Neural crest cell (in vitro differentiated cells): ENCODE data around the gene CDK6. TPM values are rescaled to one million over a fixed set of nuclear protein-coding genes. Genes with fewer than 3 reads are reported as not detected.

Experiments used
- DNase-seq: peaks from one replicate; pipeline ENCODE4 v3.0.0; 2021; ENCODE audit warnings: low read depth, mixed read lengths, low spot score
- H3K27ac Mint-ChIP-seq: one replicate; pipeline ENCODE4 v1.8.0; 2021; ENCODE audit warnings: mild to moderate bottlenecking, mixed read lengths; ENCODE audit not compliant: unreplicated experiment
- H3K27me3 Mint-ChIP-seq: 2 replicates; pipeline ENCODE4 v1.8.0; 2021; ENCODE audit warnings: low read depth, mild to moderate bottlenecking, mixed read lengths
- H3K36me3 Mint-ChIP-seq: 2 replicates; pipeline ENCODE4 v1.8.0; 2021; ENCODE audit warnings: low read depth, mild to moderate bottlenecking, mixed read lengths
- H3K4me1 Mint-ChIP-seq: 2 replicates; pipeline ENCODE4 v1.8.0; 2021; ENCODE audit warnings: mixed read lengths
- H3K4me3 Mint-ChIP-seq: one replicate; pipeline ENCODE4 v1.8.0; 2021; ENCODE audit warnings: mild to moderate bottlenecking, mixed read lengths
- H3K9me3 Mint-ChIP-seq: 2 replicates; pipeline ENCODE4 v1.8.0; 2021; ENCODE audit warnings: mixed read lengths
- CTCF ChIP-seq: fragments of 200-600 bp; sonication (generic); conservative IDR thresholded peaks from 2 replicates; pipeline ENCODE4 v1.5.0; 2021; ENCODE audit warnings: antibody characterized with exemption, mild to moderate bottlenecking
- total RNA-seq: library from RNA; stranded (reverse); gene quantifications from 2 replicates; pipeline ENCODE4 v1.2.1, GENCODE V29; 2021

Gene CDK6
- total RNA-seq, 1 donor from 2014 or later, result 42.9 TPM

GRCh38 chr7:92707435-92707834 is 128.9 kb downstream of the CDK6 start:
- no peak overlapping the region for H3K4me3 Mint-ChIP-seq
- H3K36me3 Mint-ChIP-seq, result peaks cover 8% of the 10 kb centered on the region
- H3K9me3 Mint-ChIP-seq, result peaks cover 3% of the 10 kb centered on the region
- DNase-seq, result no peak
- H3K27ac Mint-ChIP-seq, result peak overlapping the region; percentile 25
- H3K4me1 Mint-ChIP-seq, result peaks cover 49% of the 10 kb centered on the region
- no peak for TF ChIP-seq CTCF
- no peaks in the 10 kb centered on the region for H3K27me3 Mint-ChIP-seq

- Mint-ChIP-seq H3K36me3 (peaks cover 8% of the 10 kb centered on the region), H3K4me1 (peaks cover 49% of the 10 kb centered on the region), H3K4me3 (no peak overlapping the region), H3K27me3 (no peaks in the 10 kb centered on the region), H3K9me3 (peaks cover 3% of the 10 kb centered on the region), H3K27ac (no peak overlapping the region)
- no peak for DNase-seq
- TF ChIP-seq CTCF, result no peak
Measured at GRCh38 chr7:92706563-92706962, 129.8 kb downstream of the CDK6 start.

- Mint-ChIP-seq H3K4me1 (peaks cover 50% of the 10 kb centered on the region), H3K27ac (no peak overlapping the region), H3K4me3 (no peak overlapping the region), H3K27me3 (no peaks in the 10 kb centered on the region), H3K36me3 (peaks cover 11% of the 10 kb centered on the region), H3K9me3 (peaks cover 3% of the 10 kb centered on the region)
- DNase-seq, result no peak
- TF ChIP-seq CTCF, result no peak
Measured at GRCh38 chr7:92705831-92706230, 130.5 kb downstream of the CDK6 start.

GRCh38 chr7:92704858-92705257 is 131.5 kb downstream of the CDK6 start:
- H3K27me3 Mint-ChIP-seq, result no peaks in the 10 kb centered on the region
- peaks cover 49% of the 10 kb centered on the region for H3K4me1 Mint-ChIP-seq
- no peak for DNase-seq
- TF ChIP-seq CTCF, result no peak
- peaks cover 8% of the 10 kb centered on the region for H3K36me3 Mint-ChIP-seq
- H3K27ac Mint-ChIP-seq, result no peak overlapping the region
- no peak overlapping the region for H3K4me3 Mint-ChIP-seq
- peaks cover 3% of the 10 kb centered on the region for H3K9me3 Mint-ChIP-seq

GRCh38 chr7:92702535-92702934 is 133.8 kb downstream of the CDK6 start:
- Mint-ChIP-seq H3K4me1 (peaks cover 54% of the 10 kb centered on the region), H3K4me3 (no peak overlapping the region), H3K27me3 (no peaks in the 10 kb centered on the region), H3K36me3 (peaks cover 8% of the 10 kb centered on the region), H3K9me3 (peaks cover 3% of the 10 kb centered on the region), H3K27ac (no peak overlapping the region)
- DNase-seq, result no peak
- no peak for TF ChIP-seq CTCF
